KOPT-K1 (cell line): ENCODE data around the gene GLIS1.

Source experiments
- H3K27ac ChIP-seq: fragments of 200-600 bp; sonication (generic); 2 replicates; pipeline ENCODE4 v1.5.1; 2016; ENCODE audit warnings: antibody characterized with exemption, mild to moderate bottlenecking, low read depth, low read length; ENCODE audit not compliant: poor library complexity, severe bottlenecking
- H3K36me3 ChIP-seq: fragments of 200-600 bp; sonication (generic); 2 replicates; pipeline ENCODE4 v1.5.1; 2017; ENCODE audit warnings: antibody characterized with exemption, mild to moderate bottlenecking, low read length, moderate library complexity; ENCODE audit not compliant: insufficient read depth
- H3K9me3 ChIP-seq: fragments of 200-600 bp; sonication (generic); 2 replicates; pipeline ENCODE4 v1.5.1; 2017; ENCODE audit warnings: antibody characterized with exemption, low read length, mild to moderate bottlenecking; ENCODE audit not compliant: insufficient read depth, poor library complexity, severe bottlenecking

GLIS1 gene

DNA sequence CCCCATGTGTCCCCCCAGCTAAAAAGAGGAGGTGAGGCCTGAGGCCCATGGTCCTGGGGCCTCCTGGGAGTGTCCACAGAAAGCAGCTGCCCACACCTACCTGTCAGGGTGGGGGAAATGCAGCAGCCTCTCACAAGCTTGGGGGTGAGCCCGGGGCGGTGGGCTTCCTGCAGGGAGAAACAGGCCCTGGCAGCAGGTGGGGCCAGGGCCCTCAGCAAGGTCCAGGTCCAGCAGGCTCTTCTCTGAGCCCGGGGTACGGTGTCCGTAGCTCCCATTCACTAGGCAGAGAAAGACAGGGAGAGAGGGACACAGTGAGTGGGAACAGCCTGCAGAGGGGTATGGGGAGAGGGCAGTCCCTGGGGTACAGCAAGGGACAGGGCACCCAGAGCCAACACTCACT, 139.0 kb downstream of the GLIS1 start:
- Histone ChIP-seq H3K9me3 (no peaks in the 10 kb centered on the region), H3K36me3 (no peaks in the 10 kb centered on the region), H3K27ac (no peak overlapping the region)

DNA sequence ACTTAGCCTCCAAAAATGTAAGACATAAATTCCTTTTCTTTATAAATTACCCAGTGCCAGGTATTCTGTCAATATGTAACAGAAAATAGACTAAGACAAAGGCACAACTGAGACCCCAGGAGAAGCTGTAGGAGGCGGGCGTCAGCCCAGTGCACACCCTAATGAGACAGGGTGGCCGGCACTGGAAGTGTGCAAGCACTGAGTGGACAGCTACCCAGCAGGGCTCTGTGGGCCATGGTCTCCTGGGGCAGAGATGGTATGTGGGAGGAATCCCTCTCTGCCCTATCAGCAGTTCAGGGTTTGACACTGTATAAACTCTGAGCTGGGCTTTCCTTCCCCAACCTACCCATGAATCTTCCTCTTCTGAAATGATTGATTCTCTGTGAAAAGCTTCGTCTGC, 139.5 kb downstream of the GLIS1 start:
- Histone ChIP-seq H3K27ac (no peak overlapping the region), H3K9me3 (no peaks in the 10 kb centered on the region), H3K36me3 (no peaks in the 10 kb centered on the region)

DNA sequence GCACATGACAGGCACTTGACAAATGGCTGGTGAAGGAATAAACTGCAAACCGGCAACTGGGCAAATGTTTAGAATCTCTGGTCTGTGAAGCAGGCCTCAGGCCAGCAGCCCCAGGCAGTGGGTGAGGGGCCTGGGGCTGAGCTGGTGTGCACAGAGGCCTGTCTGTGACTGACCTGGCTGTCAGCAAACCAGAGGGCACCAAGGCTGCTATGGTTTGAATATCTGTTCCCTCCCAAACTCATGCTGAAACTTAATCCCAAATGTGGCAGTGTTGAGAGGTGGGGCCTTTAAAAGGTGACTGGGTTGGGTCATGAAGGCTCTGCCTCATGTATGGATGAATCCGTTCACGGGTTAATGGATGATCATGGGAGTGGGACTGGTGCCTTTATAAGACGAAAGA, 140.0 kb downstream of the GLIS1 start:
- no peak overlapping the region for H3K27ac ChIP-seq

DNA sequence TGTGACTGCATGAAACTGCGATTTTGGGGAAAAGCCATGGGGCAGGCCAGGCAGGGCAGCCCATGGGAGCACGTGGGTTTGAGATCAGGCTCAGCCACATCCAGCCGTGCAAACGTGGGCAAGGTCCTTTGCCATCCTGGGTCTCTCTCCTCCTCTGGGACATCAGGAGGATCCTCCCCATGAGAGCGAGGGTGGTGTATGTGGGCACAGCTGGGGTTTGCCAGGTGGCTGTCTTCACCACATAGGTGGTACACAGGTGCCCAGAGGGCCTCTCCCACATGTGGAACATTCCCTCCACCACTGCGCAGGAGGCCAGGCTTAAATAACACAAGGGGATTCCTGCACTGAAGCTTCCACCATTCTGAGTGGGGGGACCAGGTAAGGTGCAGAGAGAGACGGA, 143.1 kb downstream of the GLIS1 start:
- Histone ChIP-seq H3K27ac (no peak overlapping the region), H3K9me3 (no peaks in the 10 kb centered on the region), H3K36me3 (no peaks in the 10 kb centered on the region)

More for the DNA sequence above, 140.0 kb downstream of the GLIS1 start:
- H3K9me3 ChIP-seq, result no peaks in the 10 kb centered on the region
- H3K36me3 ChIP-seq, result no peaks in the 10 kb centered on the region

DNA sequence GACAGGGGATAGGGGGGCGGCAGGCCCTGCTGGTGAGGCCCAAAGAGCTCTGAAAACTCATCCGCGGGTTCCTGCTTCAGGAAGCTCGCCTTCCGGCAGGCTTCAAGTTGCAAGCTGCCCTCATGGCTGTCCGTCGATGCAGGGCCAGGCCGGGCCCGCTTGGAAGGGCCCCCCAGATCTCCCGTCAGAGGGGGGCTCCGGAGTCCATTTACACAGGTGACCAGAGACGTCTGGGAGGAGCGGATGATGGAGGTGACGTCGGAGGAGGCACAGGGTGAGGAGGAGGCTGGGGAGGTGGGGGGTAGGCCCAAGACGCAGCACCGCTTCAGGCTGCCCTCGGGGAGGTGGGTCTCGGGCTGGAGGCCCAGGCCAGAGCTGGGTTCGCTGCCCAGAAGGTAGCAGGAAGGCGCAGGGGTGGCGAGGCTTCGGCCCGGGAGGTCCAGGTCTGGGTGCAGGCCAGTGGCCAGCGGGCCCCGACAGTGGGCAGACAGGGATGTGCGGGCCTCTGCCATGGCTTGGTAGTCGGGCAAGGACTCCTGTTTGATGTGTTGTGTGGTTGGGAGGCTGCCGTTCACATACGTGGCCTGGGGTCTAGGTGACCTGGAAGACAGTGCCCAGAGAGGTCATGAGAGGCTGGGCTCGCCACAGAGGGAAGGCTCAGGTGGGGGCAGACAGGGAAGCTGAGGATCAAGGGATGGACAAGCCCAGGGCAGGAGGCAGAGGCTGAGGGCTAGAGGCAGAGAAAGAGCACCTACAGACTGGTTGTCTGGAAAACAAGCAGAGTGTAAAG, 144.4 kb downstream of the GLIS1 start:
- no peak overlapping the region for H3K27ac ChIP-seq
- no peaks in the 10 kb centered on the region for H3K36me3 ChIP-seq

DNA sequence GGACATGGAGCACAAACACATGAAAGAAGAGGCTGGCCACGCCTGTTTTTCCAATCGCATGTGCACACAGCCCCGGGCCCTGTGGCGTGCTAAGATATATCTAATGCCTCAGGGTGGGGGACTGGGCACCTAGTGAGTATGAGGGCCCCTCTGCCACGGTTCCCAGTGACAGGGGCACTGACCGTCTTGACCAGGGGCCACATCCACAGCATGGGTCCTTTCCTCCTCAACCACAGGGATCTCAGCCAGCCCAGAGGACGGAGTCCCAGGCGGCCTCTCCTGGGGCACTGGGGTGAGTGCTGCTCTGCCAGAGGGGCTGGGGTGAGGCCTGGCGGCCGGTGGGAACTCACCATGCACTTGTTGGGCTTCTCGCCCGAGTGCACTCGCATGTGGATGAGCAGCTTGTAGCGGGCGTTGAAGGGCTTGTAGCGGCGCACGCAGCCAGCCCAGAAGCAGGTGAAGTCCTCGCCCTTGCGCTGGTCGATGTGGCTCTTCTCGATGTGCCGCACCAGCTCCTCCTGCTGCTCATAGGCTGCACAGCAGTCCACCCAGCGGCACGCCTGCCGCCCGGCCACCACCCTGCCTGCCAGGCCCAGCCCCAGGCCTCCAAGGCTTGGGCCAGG, 145.1 kb downstream of the GLIS1 start:
- no peaks in the 10 kb centered on the region for H3K9me3 ChIP-seq
- no peak overlapping the region for H3K27ac ChIP-seq

More for the DNA sequence above, 144.4 kb downstream of the GLIS1 start:
- H3K9me3 ChIP-seq, result no peaks in the 10 kb centered on the region

DNA sequence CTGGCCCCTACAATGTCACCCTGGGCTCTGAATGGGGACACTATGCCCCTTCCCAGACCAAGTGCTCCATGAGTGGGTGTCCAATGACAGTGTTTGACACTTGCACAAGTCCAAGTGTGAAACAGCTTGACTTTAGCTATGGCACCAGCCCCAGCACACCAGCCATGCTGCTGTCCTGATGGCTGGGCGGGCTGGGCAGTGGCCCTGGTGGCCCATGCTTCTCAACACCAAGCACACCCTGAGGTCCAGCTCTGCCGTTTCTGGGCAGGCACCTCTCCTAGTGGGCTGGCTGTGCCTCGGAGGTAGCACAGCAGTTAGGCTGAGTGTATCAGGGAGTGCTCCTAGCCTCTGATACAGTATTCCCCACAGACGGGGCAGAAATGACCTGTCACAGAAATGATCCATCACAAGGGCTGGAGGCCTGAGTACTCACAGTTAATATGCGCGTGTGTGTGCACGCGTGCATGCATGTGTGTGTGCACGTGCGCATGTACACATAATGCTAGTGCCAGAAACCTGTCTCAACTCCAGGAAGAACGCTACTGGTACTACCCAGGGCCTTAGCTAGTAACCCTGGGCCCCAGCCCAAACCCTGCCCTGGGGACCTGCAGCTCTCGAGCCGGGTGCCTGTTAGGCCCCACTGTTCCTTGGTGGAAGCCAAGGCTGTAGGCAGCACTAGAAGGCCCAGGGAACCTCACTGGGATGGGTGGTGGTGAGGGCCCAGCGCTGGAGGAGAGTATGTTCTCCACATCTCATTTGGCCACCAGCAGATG, 145.8 kb downstream of the GLIS1 start:
- Histone ChIP-seq H3K27ac (no peak overlapping the region), H3K36me3 (no peaks in the 10 kb centered on the region), H3K9me3 (no peaks in the 10 kb centered on the region)

More for the DNA sequence above, 145.1 kb downstream of the GLIS1 start:
- no peaks in the 10 kb centered on the region for H3K36me3 ChIP-seq

DNA sequence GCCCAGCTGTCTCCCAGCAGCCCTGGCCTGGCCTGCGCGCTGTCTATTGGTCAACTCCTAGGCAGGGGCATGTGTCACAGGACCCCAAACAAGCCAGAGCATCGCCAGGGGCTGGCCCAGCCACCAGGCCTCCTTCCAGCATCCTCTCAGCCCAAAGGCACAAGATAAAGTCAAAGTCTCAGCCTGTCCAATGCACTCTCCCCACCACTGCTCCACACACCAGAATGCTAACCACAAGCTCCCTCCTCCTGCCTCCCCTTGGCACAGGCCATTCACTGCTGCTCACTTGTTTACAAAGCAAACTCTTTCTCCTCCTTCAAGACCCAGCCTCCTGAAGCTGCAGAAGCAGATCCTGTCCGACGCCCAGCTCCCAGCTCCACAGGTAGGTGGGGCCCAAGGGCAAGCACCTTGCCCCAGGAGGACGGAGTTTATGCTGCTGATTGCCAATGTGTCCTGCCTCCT, 146.4 kb downstream of the GLIS1 start:
- no peaks in the 10 kb centered on the region for H3K9me3 ChIP-seq
- H3K27ac ChIP-seq, result no peak overlapping the region
- H3K36me3 ChIP-seq, result no peaks in the 10 kb centered on the region

DNA sequence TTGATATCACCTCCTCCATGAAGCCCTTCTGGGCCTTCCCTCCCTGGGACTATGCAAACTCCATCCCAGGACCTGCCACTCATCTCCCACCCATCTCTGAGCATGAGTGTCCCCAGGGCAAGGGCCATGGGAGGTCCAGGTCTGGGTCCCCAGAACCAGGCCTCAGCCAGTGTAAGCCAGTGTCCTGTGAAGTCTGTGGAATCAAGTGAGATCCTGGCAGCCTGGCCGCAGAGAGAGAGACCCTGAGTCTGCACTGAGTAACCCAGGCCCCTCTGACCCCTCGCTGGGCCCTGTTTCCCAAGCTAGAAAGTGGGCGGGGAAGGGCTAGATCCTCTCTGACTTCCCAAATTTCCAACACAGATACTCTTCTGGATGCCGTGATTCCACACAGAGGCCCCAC, 147.0 kb downstream of the GLIS1 start:
- Histone ChIP-seq H3K36me3 (no peaks in the 10 kb centered on the region), H3K27ac (no peak overlapping the region), H3K9me3 (no peaks in the 10 kb centered on the region)

DNA sequence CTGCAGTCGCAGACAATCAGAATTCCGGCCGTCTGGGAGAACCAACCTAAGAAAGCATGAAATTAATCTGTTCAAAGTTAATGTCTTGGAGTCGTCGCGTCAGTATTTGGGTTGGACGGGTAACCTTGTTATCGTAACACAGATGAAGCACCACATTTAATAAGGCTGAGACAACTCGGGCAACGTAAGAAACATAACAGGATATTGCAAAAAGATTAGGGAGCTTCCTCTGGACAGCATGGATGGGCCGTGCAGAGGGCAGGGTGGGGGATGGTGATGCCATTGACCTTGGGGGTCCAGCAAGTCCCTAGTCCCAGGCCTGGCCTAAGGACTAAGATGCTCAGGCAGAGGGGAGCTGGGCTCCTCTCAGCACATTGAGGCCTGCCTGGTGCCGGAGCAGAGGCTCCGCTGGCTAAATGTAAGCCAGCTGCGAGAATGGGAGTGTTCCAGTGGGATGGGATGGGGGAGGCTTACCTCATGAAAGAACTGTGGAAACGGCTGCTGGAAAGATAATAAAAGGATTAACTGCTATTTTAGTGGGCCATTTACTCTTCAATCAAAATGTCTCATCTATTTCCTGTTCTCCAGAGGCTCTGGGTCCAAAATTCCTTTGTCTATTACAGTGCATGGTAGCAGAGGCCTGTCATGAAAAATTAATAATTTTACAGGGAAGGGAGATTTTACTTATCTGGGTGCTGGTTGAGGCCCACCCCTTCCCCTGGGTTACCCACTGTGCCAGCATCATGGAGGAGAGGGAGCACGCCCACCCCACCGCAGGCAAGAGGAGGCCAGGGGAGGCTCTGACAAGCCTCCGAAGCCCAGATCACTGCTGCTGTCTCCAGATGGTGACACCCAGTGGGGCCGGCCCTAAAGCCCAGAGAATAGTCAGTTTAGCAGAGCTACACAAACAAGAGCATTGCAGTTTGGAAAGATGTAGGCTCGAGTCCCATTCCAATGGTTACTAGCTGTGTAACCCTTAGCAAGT, 148.1 kb downstream of the GLIS1 start:
- Histone ChIP-seq H3K36me3 (no peaks in the 10 kb centered on the region), H3K9me3 (no peaks in the 10 kb centered on the region), H3K27ac (no peak overlapping the region)

DNA sequence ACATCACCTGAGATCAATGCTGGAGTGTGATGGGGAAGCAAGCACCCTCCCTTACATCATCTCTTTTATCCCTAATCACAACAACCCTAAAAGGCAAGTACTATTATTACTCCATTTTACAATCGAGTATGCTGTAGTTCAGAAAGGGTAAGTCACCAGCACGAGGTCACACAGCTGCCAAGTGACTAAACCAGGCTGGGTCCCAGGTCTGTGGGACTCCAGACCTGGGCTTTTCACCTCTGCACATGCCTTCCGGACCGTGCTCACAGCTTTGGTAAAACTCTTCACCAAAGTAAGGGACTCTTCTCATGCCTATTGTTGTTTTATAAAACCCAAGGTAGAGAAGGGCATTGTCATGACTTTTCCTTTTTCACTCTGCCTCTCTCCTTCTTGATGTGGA, 148.9 kb downstream of the GLIS1 start:
- no peaks in the 10 kb centered on the region for H3K9me3 ChIP-seq
- no peak overlapping the region for H3K27ac ChIP-seq
- H3K36me3 ChIP-seq, result no peaks in the 10 kb centered on the region

DNA sequence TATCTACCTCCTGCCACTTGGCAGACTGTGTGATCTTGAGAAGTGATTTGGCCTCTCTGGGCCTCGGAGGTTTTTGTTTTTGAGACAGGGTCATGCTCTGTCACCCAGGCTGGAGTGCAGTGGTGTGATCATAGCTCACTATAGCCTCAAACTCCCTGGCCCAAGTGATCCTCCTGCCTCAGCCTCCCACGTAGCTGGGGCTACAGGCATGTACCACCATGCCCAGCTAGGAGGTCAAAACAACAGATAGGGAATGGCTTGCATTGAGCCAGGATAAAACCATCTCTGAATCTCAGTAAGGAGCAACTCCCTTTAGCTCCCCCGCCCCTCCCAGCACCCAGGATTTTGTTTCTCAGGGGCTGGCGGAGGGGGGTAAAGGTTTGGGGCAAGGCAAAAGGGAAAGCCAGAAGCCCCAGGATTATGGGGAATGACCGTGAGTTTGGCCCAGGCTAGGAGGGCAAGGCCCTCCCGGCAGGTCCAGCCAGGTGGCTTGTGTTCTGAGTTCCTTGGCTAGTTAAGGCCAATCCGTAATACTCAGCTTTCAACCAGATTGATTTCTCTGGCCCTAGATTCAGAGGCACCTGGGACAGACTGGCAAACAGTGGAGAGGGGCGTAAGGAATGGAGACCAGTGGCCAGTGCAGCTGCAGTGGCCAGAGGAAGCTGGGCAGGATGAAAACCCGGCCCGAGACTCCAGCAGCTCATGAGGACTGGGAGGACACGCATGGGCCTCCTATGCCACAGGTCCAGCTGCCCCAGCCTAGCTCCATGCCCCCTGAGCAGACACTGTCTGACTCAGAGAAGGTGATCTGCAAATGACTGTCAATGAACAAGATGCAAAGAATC, 149.7 kb downstream of the GLIS1 start:
- Histone ChIP-seq H3K9me3 (no peaks in the 10 kb centered on the region), H3K27ac (no peak overlapping the region), H3K36me3 (no peaks in the 10 kb centered on the region)

DNA sequence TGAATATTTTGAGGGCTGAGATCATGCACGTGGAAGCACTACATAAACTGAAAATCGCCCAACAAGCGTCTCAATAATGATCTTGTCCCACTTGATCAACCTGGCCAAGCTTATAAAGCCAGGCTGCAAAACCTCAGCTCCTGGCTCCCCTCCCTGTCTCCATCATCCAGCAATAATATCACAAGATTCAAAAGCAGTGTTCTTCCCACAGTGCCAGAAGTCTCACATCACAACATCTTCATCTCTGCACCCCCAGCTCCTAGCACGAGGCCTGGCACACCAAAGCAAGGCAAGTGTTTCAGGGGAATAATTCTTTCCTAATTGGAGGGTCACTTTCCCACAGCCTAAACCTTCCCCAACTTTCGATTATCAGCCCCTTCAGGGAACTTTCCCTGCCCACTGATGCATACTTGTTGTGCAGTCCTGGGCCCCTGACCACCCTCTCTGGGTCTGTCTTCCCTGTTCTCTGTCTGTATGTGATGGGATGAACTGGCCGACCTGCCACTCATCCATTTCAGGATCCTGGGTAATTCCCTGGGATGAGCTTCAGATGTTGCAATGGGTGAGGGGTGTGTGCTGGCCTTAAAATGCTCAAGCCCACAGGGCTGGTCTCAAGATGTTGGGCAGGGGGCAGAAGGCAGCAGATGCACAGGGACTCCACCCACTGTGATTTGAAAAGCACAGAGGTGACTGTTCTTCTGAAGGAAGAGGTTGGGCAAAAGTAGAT, 150.7 kb downstream of the GLIS1 start:
- Histone ChIP-seq H3K9me3 (no peaks in the 10 kb centered on the region), H3K27ac (no peak overlapping the region), H3K36me3 (no peaks in the 10 kb centered on the region)
